Stomach smooth muscle (tissue), 2 donors: Measurements from ENCODE around the gene FAM117A.

Experiments used
- H3K27ac ChIP-seq: one replicate; pipeline ENCODE4 v1.7.0; 2013; ENCODE audit warnings: mild to moderate bottlenecking, low read length, inconsistent platforms
- H3K27me3 ChIP-seq, 2 donors: one replicate each; pipeline ENCODE4 v1.7.0; 2013; ENCODE audit warnings: low read length in 2 of 2; ENCODE audit not compliant: insufficient read depth in 2 of 2, control insufficient read depth in 1 of 2
- H3K36me3 ChIP-seq, 2 donors: one replicate each; pipeline ENCODE4 v1.7.0; 2013; ENCODE audit warnings: low read length in 2 of 2; ENCODE audit not compliant: control insufficient read depth in 2 of 2, insufficient read depth in 2 of 2
- H3K4me1 ChIP-seq: one replicate; pipeline ENCODE4 v1.7.0; 2013; ENCODE audit warnings: low read length; ENCODE audit not compliant: control insufficient read depth, insufficient read depth
- H3K4me3 ChIP-seq, 2 donors: one replicate each; pipeline ENCODE4 v1.7.0; 2013; ENCODE audit warnings: low read length in 2 of 2
- H3K9ac ChIP-seq, 2 donors: one replicate each; pipeline ENCODE4 v1.7.0; 2013; ENCODE audit warnings: low read length in 2 of 2, mild to moderate bottlenecking in 1 of 2
- H3K9me3 ChIP-seq, 2 donors: one replicate each; pipeline ENCODE4 v1.7.0; 2013; ENCODE audit warnings: low read length in 2 of 2; ENCODE audit not compliant: control insufficient read depth in 2 of 2
- donor health status: healthy.
- donor health status: Pancreatic carcinoma.

FAM117A gene

GRCh38 chr17:49783791-49784190, 19.9 kb upstream of the FAM117A start:
- Histone ChIP-seq H3K9ac (no peak overlapping the region), H3K4me3 (peak overlapping the region; percentile 21 to 35), H3K27ac (peak overlapping the region; percentile 88), H3K4me1 (peaks cover 44% of the 10 kb centered on the region), H3K36me3 (no peaks in the 10 kb centered on the region), H3K27me3 (no peaks in the 10 kb centered on the region), H3K9me3 (no peaks in the 10 kb centered on the region)

GRCh38 chr17:49783071-49783715, 19.3 kb upstream of the FAM117A start:
- peak overlapping the region; percentile 88 for H3K27ac ChIP-seq
- H3K9ac ChIP-seq = peak overlapping the region in 1 of 2 donors; percentile 14

GRCh38 chr17:49779739-49780231, 15.9 kb upstream of the FAM117A start:
- Histone ChIP-seq H3K9ac (no peak overlapping the region), H3K27ac (peak overlapping the region; percentile 75), H3K36me3 (no peaks in the 10 kb centered on the region), H3K4me1 (peaks cover 63% of the 10 kb centered on the region), H3K27me3 (no peaks in the 10 kb centered on the region), H3K9me3 (no peaks in the 10 kb centered on the region), H3K4me3 (no peak overlapping the region)

More at GRCh38 chr17:49783071-49783715, 19.3 kb upstream of the FAM117A start:
- no peaks in the 10 kb centered on the region for H3K27me3 ChIP-seq
- H3K9me3 ChIP-seq = no peaks in the 10 kb centered on the region
- H3K4me3 ChIP-seq = peak overlapping the region; percentile 21 to 35
- no peaks in the 10 kb centered on the region for H3K36me3 ChIP-seq
- H3K4me1 ChIP-seq = peaks cover 44% of the 10 kb centered on the region

GRCh38 chr17:49779156-49779738, 15.3 kb upstream of the FAM117A start:
- Histone ChIP-seq H3K9ac (no peak overlapping the region), H3K27ac (peak overlapping the region; percentile 75), H3K4me3 (no peak overlapping the region), H3K36me3 (no peaks in the 10 kb centered on the region), H3K27me3 (no peaks in the 10 kb centered on the region), H3K4me1 (peaks cover 58% of the 10 kb centered on the region), H3K9me3 (no peaks in the 10 kb centered on the region)

GRCh38 chr17:49777563-49777962, 13.6 kb upstream of the FAM117A start:
- Histone ChIP-seq H3K27ac (peak overlapping the region; percentile 88), H3K36me3 (no peaks in the 10 kb centered on the region), H3K9ac (no peak overlapping the region), H3K27me3 (no peaks in the 10 kb centered on the region), H3K9me3 (no peaks in the 10 kb centered on the region), H3K4me1 (peaks cover 42% of the 10 kb centered on the region), H3K4me3 (no peak overlapping the region)

GRCh38 chr17:49776551-49777300, 12.8 kb upstream of the FAM117A start:
- no peaks in the 10 kb centered on the region for H3K9me3 ChIP-seq
- no peaks in the 10 kb centered on the region for H3K36me3 ChIP-seq
- H3K27ac ChIP-seq = peak overlapping the region; percentile 88
- H3K4me3 ChIP-seq = peak overlapping the region in 1 of 2 donors; percentile 52
- H3K27me3 ChIP-seq = no peaks in the 10 kb centered on the region
- peak overlapping the region in 1 of 2 donors; percentile 29 for H3K9ac ChIP-seq
- peaks cover 38% of the 10 kb centered on the region for H3K4me1 ChIP-seq

GRCh38 chr17:49775546-49776260, 11.8 kb upstream of the FAM117A start:
- Histone ChIP-seq H3K27me3 (no peaks in the 10 kb centered on the region), H3K27ac (peak overlapping the region; percentile 88), H3K9ac (no peak overlapping the region), H3K9me3 (no peaks in the 10 kb centered on the region), H3K4me1 (peaks cover 35% of the 10 kb centered on the region), H3K36me3 (no peaks in the 10 kb centered on the region), H3K4me3 (peak overlapping the region in 1 of 2 donors; percentile 15)

- Histone ChIP-seq H3K36me3 (no peaks in the 10 kb centered on the region), H3K27ac (no peak overlapping the region), H3K4me3 (no peak overlapping the region), H3K27me3 (no peaks in the 10 kb centered on the region), H3K9ac (no peak overlapping the region), H3K9me3 (no peaks in the 10 kb centered on the region), H3K4me1 (peaks cover 16% of the 10 kb centered on the region)
Measured at GRCh38 chr17:49766918-49767530, 3.1 kb upstream of the FAM117A start.

- Histone ChIP-seq H3K27me3 (no peaks in the 10 kb centered on the region), H3K9me3 (no peaks in the 10 kb centered on the region), H3K9ac (no peak overlapping the region), H3K36me3 (no peaks in the 10 kb centered on the region), H3K4me3 (peak overlapping the region; percentile 80 to 91), H3K4me1 (peaks cover 27% of the 10 kb centered on the region), H3K27ac (peak overlapping the region; percentile 50)
Measured at GRCh38 chr17:49764559-49765180, 739 bp upstream of the FAM117A start.
